Measurements from ENCODE around the gene PSAT1.

Gene PSAT1

DNA sequence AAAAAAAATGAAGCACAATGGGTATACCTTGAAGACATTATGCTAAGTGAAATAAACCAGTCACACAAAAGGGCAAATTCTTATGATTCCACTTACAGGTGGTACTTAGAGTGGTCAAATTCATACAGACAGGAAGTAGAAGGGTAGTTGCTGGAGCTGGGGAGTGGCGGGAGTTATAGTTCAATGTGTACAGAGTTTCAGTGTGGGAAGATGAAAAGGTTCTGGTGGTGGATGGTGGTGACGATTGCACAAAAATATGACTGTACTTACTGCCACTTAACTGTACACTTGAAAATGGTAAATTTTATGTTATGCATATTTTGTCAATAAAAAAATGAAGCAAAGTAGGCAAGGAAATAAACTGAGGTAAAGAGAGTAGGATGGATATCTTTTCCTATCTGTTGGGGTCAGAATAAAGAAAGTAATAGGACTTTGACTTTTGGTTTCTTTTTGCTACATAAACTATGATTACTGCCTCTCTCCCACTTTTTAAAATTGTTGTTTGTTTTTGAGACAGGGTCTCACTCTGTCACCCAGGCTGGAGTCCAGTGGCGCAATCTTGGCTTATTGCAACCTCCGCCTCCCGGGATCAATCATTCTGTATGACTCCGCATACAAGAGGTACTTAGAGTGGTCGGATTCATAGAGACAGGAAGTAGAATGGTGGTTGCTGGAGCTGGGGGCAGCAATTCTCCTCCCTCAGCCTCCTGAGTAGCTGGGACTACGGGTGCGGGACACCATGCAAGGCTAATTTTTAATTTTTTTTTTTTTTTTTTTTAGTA lies 4.0 kb upstream of the PSAT1 start:
- DNase-seq (ENCODE audit: low read depth in 2 of 2), result no peak

DNA sequence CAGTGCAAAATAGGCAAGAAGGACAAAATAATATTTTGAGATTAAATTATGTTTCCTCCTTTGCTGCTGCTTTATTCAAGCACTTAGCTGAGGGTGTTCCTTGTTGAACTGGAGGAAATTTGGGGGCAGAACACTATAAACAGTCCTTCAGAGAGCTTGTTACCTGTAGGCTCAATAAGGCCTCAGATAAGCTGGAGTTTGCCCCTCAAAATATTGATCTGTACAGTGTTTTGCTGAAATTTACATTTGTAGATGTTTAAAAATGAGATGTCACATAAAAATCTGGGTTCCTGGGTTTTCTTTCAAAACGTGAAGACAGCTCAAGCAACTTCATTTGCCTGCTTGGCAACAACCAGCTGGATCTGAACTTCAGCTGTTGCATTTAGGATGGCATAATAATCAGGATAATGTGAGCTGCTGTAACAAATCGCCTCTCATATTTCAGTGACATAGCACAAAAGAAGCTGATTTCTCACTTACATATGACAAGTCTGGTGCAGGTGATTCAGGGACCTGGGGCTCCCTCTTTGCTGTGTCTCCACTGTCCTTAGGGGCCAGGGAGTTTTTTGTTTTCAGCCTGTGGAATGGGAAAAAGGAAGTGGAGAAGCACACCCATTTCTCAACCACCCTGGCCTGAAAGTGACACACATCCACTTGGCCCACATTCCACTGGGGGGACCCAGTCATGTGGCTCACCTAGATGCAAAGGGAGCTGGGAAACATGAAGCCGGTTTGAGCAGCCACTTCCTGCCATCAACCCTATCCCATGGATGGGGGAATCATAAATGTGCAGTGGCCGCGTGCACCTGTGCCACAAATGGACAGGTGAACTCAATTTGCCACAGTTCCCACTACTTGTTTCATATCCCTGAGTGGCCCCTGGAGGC lies 2.4 kb upstream of the PSAT1 start:
- no peak for DNase-seq (ENCODE audit: low read depth in 2 of 2)

DNA sequence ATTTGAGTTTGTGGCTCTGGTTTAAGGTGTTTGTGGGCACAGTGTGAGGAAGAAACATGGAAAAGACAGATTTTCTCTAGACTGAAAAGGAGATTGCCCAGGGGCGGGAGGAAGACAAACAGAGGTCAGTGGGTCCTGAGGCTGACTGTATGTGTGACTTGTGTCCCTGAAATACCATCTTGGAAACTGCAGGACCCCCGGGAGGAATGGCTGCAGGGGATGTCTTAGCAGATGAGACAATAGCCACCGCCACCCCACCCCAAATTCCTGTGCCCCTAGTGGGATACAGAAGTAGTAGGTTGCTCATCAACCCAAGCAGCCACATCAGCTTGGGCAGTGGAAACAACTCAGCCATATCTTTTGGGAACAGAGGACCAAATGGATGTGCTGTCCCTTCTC lies 1.7 kb upstream of the PSAT1 start:
- DNase-seq (ENCODE audit: low read depth in 2 of 2), result no peak

DNA sequence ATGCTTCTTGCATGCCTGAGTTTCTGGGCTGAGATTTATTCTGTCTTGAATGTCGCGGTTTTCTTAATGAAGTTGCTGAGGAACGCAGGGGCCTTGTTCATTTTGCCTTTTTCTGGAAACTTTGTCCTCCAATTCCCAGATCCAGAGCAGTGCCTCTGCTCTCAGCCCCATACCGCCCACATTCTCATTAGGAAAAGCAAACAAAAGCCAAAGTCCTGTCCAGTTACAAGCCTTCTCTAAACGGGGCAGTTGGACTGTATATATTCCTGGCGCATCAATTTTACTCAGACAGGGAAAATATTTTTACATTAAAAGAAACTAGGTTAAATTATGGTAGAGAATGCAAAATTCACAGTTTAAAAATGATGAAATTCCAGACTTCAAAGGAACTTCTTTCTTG lies 1.2 kb upstream of the PSAT1 start:
- DNase-seq (ENCODE audit: low read depth in 2 of 2), result no peak

DNA sequence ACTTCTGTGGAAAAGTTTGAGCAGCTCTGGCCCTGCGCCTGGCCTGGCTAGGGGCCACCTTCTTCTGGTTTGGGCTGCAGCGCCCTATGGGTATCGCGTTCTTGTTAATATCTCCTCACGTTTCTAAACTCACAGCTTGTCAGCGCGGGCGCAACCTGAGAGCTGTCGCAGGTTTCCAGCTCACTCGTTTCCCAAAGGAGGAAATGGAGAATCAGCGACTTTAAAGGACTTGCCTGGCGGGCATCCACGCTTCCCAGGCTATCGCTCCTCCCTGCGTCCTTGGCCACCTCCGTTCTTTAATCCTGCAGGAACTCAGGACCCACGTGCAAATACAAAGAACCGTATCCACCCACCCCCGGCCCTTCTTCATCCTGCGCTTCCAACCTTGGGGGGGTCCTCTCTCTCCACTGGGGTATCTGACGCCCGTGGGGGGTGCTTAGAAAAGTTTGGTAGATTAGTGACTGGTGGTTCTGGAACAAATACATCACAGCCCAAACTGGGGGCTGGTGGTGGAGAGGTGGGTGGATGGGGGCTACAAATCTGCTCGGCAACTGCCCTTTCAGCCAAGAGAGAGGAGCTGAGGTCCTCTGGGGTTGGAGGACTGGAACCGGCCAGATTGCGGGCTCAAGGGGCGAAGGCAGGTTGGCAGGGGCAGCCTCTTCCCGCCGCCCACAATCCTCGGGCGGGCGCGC lies 578 bp upstream of the PSAT1 start:
- peak; percentile 13 to 15 for DNase-seq (ENCODE audit: low read depth in 2 of 2)

DNA sequence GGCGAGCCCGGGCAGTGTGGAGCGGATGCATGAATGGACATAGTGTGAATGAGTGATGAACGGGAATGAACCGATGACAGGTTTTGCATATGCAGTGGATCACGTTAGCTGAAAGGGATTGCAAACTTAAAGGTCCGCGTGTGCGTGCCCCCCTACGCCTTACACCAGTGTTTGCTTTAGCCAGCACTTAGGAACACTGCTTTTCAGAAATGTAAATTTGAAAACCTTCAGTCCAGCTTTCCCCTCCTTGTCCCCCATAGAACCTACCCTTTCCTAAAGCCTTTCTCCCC lies 692 bp downstream of the PSAT1 start:
- DNase-seq (ENCODE audit: low read depth in 2 of 2), result peak in 1 of 2 experiments; percentile 3

DNA sequence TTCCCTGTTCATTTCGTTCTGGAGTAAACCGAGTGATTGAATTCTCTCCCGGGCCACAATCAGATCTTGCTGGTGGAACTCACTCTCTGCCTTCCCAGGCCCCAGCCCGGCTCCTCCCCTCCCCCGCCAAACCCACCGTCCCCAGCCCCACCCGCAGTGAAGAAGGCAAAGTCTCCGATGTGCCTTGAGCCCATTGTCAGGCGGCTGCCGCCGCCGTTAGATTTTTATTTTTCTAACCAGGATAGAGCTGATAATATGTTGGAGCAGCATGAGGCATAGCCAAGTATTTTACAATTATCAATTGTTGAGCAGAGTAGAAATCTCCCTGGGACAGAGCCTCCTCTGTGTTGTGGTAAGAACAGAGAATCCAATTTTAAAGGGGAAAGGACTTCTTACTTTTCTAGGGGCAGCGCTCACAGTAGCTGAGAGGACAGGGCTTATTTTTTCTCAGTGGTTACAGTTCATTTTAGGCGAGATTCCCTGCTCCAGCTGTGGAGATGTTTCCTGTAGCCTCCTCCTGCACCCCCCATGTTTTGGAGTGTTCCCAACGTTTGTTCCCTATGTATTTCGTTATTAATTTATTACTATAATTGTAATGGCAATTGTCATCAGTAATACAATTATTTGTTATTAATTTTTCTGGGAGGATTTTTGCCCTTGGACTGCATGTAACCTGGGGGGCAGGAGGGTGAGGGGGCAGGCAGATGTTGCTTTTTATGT lies 1.3 kb downstream of the PSAT1 start:
- DNase-seq (ENCODE audit: low read depth in 2 of 2), result no peak

DNA sequence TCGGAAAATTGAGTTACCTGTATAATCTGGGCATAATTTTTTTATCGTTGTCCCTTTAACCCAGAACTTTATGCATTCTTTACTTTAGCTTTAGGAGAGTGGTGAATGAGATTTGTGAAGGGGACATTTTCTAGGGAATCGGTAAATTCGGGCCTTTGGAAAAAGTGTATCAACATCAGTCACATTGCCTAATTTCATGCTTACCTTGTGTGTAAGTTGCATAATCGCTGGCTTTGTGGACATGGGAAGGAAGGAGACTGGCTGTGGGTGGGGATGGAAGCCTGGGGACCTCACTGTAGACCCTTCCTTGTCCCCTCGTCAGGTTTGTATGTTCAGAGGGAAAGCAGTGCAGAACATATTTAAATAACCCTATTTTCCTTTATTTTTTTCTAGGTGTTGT lies 3.3 kb downstream of the PSAT1 start:
- no peak for DNase-seq (ENCODE audit: low read depth in 2 of 2)

DNA sequence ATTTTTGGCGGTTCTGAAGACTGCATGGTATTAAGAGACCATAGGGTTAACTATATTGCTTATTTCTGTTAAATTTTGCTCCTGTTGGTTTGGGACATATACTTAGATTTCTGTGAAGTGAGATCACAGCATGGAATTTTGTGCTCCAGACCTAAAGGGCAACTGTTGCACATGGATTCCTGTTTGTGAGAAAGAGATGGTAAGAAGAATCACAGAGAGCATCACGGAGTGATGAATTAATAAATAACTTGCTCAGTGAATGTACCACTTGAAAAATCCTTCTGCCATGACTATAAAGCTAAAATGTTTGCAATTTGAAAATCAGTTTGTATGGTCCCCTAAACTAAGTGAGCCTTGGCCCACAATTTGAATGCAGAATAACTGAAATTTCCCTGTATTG lies 4.5 kb downstream of the PSAT1 start:
- no peak for DNase-seq (ENCODE audit: low read depth in 2 of 2)

DNA sequence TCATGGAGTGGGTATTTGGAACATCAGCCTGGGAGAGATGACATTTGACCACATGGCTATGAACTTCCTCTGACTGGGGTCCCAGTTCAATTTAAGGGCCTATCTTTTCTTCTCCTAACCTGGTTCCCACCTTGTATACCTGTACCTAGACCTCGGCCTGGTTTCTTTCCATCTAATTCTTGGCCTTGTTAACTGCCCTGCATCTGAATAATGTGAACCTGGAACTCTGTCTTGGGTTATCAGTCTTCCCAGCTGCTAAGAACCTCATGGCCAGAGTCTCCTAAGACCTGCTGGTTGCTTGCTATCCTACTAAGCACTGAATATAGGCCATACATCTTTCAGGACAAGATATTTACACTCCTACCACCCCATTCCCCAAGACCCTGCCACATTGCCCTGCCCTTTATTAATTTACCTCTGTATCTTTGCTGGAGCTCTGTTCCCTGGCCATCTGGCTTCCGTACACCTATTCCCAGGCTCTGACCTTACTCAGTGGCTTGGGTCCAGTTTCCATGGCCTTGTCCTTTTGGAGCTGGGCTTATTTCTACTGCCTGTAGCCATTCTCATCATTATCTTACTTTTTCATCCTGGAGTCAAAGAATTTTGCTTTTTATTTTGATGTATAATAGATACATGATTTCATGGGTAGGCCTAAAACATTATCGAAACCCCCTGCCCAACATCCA lies 6.6 kb downstream of the PSAT1 start:
- no peak for DNase-seq (ENCODE audit: low read depth in 2 of 2)

DNA sequence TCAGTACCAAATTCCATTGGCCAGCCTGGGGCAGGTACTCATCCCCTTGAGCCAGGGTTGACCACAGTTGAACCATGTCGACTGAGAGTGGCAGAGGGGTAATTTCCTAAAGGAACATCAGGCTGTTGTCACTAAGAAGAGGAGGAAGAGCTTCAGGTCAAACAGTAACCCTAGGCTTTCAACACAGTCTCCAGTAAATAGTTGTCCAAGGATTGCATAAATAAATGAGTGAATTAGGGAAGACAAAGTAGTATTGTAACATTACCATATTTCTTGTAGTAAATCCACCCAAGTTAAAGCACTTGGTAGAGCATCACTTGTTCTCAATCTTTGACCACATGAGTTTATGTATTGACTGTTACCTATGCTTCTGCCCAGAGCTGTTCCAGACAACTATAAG lies 7.4 kb downstream of the PSAT1 start:
- no peak for DNase-seq (ENCODE audit: low read depth in 2 of 2)

DNA sequence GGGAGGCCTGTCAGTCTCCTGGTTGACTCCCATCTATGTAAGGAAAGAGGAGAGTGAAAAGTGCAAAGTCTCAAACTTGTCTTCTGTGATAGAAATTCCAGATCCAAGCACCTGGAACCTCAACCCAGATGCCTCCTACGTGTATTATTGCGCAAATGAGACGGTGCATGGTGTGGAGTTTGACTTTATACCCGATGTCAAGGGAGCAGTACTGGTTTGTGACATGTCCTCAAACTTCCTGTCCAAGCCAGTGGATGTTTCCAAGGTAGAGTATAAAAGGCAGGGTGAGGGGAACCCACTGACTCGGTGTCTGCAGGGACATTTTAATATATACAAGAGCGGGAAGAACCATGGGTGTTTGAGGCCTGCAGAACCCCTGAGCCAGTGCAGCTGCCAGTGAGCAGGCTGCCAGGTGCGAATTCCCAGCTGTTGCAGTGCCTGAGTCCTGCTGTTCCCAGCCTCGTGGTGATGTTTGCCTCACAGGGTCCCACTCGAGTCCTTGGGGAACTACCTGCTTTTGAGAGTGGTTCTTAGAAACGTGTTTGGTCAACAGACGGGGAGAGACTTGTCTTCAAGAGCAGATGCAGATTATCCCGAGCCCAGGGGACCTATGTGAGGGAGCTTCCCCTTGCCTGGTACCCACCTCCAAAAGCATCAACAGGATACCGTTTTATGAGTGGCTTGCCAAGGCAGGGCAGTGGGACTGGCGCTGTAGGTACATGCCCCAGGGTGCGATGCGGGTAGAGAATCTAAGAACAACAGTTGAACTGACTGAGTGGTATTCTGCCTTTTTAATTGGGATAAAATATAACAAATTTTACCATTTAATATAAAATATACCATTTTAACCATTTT lies 9.5 kb downstream of the PSAT1 start:
- DNase-seq (ENCODE audit: low read depth in 2 of 2), result no peak

DNA sequence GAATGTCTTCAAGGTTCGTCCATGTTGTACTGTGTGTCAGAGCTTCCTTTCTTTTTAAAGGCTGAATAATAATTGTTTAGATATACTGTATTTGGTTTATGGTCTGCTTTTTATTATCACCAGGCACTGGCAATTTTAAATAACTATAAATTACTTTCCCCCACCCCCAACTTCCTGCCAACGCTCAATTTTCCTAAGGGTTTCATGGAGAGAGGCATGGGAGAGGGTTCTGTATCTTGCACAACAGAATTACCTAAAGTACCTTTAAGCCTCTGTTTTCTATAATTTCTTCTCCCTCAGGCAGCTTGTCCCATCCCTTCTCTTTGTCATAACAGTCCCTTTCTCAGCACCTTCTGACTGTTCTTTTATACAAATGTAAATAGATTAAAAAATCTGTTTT lies 10.4 kb downstream of the PSAT1 start:
- no peak for DNase-seq (ENCODE audit: low read depth in 2 of 2)

DNA sequence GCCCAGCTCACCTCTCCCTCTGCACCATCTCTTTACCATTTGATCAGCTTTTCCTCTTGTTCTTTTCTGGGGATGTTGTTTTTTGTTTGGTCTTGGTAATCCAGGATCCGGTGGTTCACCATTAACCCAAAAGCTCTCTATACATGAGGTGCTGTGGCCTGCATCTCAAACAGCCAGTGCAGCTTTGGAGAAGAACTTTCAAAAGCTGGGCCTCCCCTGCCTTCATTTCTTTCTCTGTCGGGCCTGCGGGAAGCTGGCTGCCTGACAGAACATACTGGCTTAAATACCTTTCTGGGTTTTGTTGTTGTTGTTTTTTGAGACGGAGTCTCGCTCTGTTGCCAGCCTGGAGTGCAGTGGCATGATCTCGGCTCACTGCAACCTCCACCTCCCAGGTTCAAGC lies 12.1 kb downstream of the PSAT1 start:
- DNase-seq (ENCODE audit: low read depth in 2 of 2), result no peak

DNA sequence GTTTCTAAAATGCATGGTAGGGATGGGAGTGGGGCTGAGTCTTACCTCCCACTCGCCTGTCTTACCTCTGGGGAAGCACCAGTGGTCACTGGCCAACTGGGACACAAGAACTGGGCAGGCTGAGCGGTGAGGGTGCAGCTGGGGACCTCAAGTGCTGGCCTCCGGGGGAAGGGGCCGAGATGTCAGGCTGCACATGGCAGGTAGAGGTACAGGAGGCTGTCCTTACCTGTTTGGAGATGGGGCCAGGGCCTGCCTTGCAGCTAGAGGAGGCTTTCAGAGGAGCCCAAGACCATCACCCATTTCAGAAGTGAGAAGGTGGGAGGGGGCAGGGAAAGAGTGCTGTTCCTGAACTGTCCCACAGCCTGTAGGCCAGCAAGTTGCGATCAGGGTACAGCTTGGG lies 14.2 kb downstream of the PSAT1 start:
- DNase-seq (ENCODE audit: low read depth in 2 of 2), result no peak

DNA sequence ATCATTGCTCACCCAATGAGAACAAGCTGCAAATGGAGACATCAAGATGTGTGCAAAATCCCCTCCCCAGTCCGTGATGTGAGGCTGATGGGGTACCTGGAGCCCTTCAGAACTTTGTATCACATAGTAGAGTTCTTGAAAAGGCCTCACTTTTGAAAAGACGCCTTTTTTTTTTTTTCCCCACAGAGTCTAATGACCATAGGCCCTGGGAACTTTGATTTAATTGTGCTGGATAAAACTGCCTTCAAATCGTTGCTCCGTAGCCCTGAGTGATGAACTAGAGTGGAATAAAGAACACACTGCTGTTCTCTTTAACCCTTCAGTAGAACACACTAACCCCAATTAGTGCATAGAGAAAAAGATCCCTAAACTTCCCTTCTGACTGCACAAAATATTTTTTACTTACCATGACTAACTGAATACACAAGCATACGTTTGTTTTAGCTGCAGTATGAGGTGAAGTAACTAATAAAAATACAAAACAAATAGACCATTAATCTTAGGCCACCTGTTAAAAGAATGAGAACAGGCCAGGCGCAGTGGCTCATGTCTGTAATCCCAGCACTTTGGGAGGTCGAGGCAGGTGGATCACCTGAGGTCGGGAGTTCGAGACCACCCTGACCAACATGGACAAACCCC lies 15.1 kb downstream of the PSAT1 start:
- DNase-seq (ENCODE audit: low read depth in 2 of 2), result no peak

DNA sequence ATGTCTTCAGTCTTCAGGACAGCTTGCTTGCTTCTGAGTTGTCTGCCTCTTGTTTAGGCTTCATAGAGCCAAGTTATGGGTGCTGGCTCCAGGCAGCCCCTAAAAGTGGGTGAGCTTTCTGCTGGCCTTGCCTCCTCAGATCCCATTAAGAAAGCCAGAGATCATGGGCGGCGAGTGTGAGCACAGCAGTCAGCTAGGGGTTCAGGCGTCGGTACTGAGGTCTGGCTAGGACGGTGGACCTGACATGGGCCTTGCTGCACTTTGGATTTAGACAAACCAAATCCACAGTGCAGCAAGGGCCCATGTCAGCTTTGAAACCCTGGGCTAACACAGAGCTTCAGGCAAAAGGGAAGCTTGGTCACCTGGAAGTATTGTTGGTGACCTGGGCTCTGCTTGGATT lies 17.6 kb downstream of the PSAT1 start:
- DNase-seq (ENCODE audit: low read depth in 2 of 2), result no peak

DNA sequence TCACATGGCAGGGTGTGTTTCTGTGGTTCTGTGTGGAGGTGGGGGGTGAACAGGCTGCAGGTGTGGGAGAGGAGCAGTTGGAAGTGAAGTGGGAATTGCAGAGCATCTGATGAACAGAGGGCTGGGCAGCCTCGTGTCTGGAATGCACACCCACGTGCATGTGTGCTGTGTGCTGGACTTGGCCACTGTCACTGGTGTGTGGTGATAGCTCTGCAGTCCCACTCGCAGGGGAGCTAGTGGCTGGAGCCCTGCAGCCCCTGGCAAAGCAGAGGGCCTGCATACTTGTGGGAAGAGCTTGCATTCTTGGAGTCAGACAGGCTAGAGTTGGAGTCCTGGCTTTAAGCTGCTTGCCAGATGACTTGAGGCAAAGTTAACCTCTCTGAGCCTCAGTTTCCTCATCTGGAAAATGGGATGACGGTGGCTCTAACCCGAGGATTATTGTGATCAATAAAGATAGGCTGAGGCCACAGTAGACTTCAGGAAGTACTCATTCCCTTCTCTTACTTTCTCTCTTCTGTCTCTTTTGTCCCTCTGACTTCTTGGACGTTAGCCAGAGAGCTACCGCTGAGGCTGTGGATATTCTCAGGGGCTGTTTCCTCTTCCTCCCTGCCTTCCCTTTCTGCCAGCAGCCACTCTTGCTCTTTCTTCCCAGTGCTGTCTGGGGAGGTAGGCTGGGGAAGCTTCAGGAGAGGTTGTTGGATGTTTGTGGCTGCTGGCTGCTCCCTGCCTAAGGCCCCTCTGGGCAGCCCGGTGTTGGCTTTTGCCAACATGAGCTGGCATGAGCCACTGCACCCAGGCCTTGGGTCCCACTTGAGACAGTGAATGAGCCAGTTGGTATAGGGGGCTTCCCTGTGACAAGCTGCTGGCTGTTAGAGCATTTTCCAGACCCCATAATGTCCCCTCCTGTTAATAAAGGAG lies 18.3 kb downstream of the PSAT1 start:
- DNase-seq (ENCODE audit: low read depth in 2 of 2), result peak in 1 of 2 experiments; percentile 9

Measured in fibroblast of skin of left biceps (primary cell).